ENCODE data around the gene SOX12. TPM values are rescaled to one million over a fixed set of nuclear protein-coding genes. Genes with fewer than 3 reads are reported as not detected.

Gene SOX12
- total RNA-seq = 4.0 and 4.3 TPM in 2 replicates

GRCh38 chr20:325045-325888 lies at the start of gene SOX12:
Gene SOX12 (plus strand): TSS chr20:325552. CDS start chr20:325925, 373 bp downstream.

GRCh38 chr20:290084-290831 lies 35.1 kb upstream of the SOX12 start, which contains the start of gene C20orf96:
Gene C20orf96 (minus strand): TSS chr20:290750. CDS start chr20:290610, 140 bp downstream.

GRCh38 chr20:297098-297924 lies 28.0 kb upstream of the SOX12 start, which contains the start of gene ZCCHC3:
Gene ZCCHC3 (plus strand): TSS chr20:297570. CDS start chr20:297587, 17 bp downstream.

GRCh38 chr20:346640-347316 lies 21.4 kb downstream of the SOX12 start, which contains the start of gene NRSN2:
Gene NRSN2 (plus strand): TSS chr20:347111. CDS start chr20:349644, 2,533 bp downstream.

Other genes with a start within 250 kb of the SOX12 start
- not detected in 2 replicates for gene DEFB125, start 237.9 kb upstream of the SOX12 start, total RNA-seq
- not detected in 2 replicates for gene DEFB126, start 183.0 kb upstream of the SOX12 start, total RNA-seq
- gene DEFB127, start 168.1 kb upstream of the SOX12 start, total RNA-seq = not detected in 2 replicates
- not detected in 2 replicates for gene DEFB128, start 135.8 kb upstream of the SOX12 start, total RNA-seq
- not detected in 2 replicates for gene DEFB129, start 98.3 kb upstream of the SOX12 start, total RNA-seq
- gene DEFB132, start 67.8 kb upstream of the SOX12 start, total RNA-seq = not detected in 2 replicates
- gene C20orf96, start 34.8 kb upstream of the SOX12 start, total RNA-seq = 0.59 and 1.8 TPM in 2 replicates
- 6.2 and 8.2 TPM in 2 replicates for gene ZCCHC3, start 28.0 kb upstream of the SOX12 start, total RNA-seq
- 20.5 and 65.0 TPM in 2 replicates for gene NRSN2, start 21.6 kb downstream of the SOX12 start, total RNA-seq
- gene TRIB3, start 55.2 kb downstream of the SOX12 start, total RNA-seq = 22.3 and 27.2 TPM in 2 replicates
- gene RBCK1, start 82.7 kb downstream of the SOX12 start, total RNA-seq = 51.2 and 54.0 TPM in 2 replicates
- gene TBC1D20, start 137.0 kb downstream of the SOX12 start, total RNA-seq = 25.0 and 28.2 TPM in 2 replicates
- gene CSNK2A1, start 218.2 kb downstream of the SOX12 start, total RNA-seq = 80.1 and 118 TPM in 2 replicates